Chondrocyte (in vitro differentiated cells): Measurements from ENCODE around the gene RNF224. TPM values are rescaled to one million over a fixed set of nuclear protein-coding genes. Genes with fewer than 3 reads are reported as not detected.

Experiments
- DNase-seq: peaks from one replicate; pipeline ENCODE4 v3.0.0; 2021; ENCODE audit warnings: mixed read lengths, low spot score
- H3K27ac Mint-ChIP-seq: one replicate; pipeline ENCODE4 v1.8.0; 2021; ENCODE audit warnings: mild to moderate bottlenecking, moderate library complexity, mixed read lengths; ENCODE audit not compliant: unreplicated experiment
- H3K27me3 Mint-ChIP-seq: 2 replicates; pipeline ENCODE4 v1.8.0; 2021; ENCODE audit warnings: low read depth, mixed read lengths
- H3K36me3 Mint-ChIP-seq: 2 replicates; pipeline ENCODE4 v1.8.0; 2021; ENCODE audit warnings: low read depth, mixed read lengths
- H3K4me1 Mint-ChIP-seq: 2 replicates; pipeline ENCODE4 v1.8.0; 2021; ENCODE audit warnings: low read depth, mild to moderate bottlenecking, mixed read lengths
- H3K4me3 Mint-ChIP-seq: one replicate; pipeline ENCODE4 v1.8.0; 2021; ENCODE audit warnings: mild to moderate bottlenecking, moderate library complexity, mixed read lengths; ENCODE audit not compliant: unreplicated experiment
- H3K9me3 Mint-ChIP-seq: 2 replicates; pipeline ENCODE4 v1.8.0; 2021; ENCODE audit warnings: low read depth, mixed read lengths
- total RNA-seq: library from RNA; stranded (reverse); gene quantifications from 3 replicates; pipeline ENCODE4 v1.2.1, GENCODE V29; 2021
- TF ChIP-seq, protein P1 (sequence below): fragments of 200-600 bp; sonication (generic); IDR thresholded peaks from 2 replicates; pipeline ENCODE4 v1.5.0; 2021; ENCODE audit warnings: antibody characterized with exemption, mild to moderate bottlenecking, moderate library complexity

Gene RNF224
- total RNA-seq, 1 donor from 2014 or later = not detected

DNA sequence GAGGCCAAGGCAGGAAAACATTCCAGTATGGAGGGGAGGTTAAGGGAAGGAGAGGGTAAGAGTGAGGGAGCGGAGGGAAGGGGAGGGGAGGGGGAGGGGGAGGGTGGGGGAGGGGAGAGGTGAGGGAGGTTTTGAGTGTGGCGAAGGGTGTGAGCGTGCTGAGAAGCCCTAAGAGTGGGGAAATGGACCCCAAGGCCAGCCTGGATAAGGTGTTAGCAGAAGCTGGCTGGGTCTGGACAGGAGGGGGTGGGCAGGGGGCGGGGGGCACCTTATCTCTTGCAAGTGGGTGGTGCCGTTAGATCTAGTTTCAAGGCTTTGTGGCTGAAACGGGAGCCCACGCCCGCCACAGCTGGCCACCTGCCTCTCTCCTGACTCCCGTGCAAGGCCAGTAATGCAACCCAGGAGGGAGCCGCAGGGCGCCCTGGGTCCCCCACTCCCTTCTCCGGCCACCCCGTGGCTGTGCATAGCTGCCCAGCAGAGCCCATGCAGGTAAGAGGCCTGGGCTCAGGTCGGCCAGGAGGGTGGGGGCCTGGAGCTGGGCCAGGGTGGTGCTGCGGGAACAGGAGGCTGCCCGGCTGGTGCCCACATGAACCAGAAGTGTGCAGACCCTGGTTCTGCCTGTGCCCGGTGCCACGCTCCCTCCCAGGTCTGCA is 677 bp downstream of the RNF224 start:
- H3K27ac Mint-ChIP-seq = no peak overlapping the region
- peaks cover 2% of the 10 kb centered on the region for H3K27me3 Mint-ChIP-seq
- no peaks in the 10 kb centered on the region for H3K36me3 Mint-ChIP-seq
- TF ChIP-seq, protein P1, sequence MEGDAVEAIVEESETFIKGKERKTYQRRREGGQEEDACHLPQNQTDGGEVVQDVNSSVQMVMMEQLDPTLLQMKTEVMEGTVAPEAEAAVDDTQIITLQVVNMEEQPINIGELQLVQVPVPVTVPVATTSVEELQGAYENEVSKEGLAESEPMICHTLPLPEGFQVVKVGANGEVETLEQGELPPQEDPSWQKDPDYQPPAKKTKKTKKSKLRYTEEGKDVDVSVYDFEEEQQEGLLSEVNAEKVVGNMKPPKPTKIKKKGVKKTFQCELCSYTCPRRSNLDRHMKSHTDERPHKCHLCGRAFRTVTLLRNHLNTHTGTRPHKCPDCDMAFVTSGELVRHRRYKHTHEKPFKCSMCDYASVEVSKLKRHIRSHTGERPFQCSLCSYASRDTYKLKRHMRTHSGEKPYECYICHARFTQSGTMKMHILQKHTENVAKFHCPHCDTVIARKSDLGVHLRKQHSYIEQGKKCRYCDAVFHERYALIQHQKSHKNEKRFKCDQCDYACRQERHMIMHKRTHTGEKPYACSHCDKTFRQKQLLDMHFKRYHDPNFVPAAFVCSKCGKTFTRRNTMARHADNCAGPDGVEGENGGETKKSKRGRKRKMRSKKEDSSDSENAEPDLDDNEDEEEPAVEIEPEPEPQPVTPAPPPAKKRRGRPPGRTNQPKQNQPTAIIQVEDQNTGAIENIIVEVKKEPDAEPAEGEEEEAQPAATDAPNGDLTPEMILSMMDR = no peak
- H3K4me3 Mint-ChIP-seq = no peak overlapping the region
- peaks cover 11% of the 10 kb centered on the region for H3K4me1 Mint-ChIP-seq
- DNase-seq = no peak
- no peaks in the 10 kb centered on the region for H3K9me3 Mint-ChIP-seq

DNA sequence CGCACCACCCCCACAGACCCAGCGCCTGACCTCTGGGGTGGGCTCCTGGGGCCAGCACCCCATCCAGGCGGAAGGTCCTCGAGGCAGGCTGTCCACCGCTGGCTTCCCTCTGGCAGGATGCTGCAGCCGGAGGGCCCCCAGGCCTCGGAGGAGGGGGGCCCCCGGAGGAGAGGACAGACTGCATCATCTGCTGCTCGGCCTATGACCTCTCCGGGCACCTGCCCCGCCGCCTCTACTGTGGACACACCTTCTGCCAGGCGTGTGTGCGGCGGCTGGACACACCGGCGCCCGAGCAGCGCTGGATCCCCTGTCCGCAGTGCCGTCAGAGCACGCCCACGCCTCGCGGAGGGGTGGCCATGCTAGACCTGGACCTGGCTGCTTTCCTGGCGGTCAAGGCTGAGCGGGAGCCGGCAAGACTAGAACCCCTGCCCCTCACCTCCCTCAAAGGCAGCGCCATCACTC is 1.2 kb downstream of the RNF224 start:
- no peak for DNase-seq
- Mint-ChIP-seq H3K4me1 (peaks cover 9% of the 10 kb centered on the region), H3K9me3 (no peaks in the 10 kb centered on the region), H3K27me3 (peaks cover 2% of the 10 kb centered on the region), H3K27ac (no peak overlapping the region), H3K4me3 (no peak overlapping the region), H3K36me3 (no peaks in the 10 kb centered on the region)
- TF ChIP-seq, protein P1 = no peak

DNA sequence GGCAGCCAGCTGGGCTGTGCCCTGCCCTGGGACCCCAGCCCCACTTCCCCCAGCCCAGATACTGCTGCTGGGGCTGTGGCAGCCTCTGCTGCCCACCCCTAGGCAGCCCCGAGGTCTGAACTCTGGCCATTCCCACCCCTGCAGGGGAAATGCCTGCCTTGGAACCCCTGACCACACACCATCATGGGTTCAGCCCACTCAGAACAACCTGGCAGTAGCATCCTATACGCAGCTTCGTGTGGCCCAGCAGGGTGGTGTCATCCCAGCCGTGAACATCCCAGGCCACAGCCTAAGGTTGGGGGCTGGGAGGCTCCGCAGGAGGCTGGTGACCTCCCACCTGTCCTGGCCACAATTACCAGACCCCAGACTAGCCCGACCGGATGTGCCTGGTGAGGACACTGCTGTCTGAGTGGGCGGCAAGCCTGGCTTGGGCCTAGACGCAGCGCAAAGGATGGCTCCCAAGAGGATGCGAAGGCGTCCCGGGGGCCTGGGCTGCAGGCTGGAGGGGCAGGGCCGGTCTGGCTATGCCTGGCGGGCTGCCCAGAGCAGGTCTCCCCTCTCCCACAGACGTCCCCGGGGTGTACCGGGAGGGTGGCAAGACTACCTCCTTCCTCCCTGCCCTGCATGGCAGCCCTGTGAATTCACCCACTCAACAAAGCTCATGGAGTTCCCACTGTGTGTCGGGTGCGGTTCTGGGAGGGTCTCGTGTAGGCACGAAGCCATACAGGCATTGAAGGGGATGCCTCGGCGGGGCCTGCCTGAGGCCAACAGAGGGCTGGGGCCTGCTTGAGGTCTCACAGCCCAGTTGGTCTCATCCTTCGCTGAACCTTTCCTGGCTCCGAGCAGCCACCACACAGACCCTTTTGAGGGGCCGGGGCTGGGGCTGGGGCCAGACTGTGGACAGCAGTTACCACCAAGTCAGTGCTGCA is 1.9 kb downstream of the RNF224 start:
- no peaks in the 10 kb centered on the region for H3K36me3 Mint-ChIP-seq
- no peak overlapping the region for H3K27ac Mint-ChIP-seq
- no peak for DNase-seq
- peaks cover 2% of the 10 kb centered on the region for H3K27me3 Mint-ChIP-seq
- TF ChIP-seq, protein P1 = no peak
- H3K4me1 Mint-ChIP-seq = peaks cover 6% of the 10 kb centered on the region
- H3K4me3 Mint-ChIP-seq = no peak overlapping the region
- H3K9me3 Mint-ChIP-seq = no peaks in the 10 kb centered on the region

DNA sequence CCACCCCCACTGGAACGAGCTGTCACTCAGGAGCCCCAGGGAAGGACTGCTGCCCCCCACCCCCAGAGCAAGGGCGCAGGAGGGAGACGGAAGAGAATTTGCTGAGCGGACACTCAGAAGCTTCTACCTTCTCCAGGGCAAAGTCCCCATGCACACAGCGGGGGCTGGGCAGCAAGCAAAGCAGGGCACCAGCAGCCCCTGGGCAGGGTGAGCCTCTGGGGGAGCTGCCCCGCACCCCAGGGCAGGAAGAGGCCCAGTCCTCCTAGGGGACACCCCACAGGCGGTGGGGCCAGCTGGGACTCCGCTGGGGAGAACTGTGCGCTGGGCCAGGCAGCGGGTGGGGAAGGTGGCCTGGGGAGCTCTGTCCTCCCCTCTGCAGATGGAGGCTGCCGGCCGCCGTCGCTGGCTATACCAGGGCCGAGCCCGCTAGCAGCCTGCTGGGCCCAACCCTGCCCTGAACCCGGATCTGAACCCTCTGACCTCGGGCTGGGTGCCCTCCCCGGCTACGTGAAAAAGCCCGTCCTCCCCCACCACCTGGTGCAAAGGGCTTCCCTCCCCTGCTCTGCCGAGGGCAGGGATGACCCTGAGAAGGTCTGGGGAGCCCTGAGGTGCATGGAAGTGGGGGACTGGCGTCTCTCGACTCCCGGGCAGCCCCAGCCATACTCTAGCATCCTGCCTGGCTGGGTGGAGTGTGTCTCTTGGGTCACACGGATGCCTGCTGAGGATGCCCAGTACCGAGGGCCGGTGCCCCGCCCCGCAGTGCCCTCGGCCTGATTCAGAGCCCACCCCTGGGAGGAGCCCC is 2.8 kb downstream of the RNF224 start:
- Mint-ChIP-seq H3K27ac (no peak overlapping the region), H3K9me3 (no peaks in the 10 kb centered on the region), H3K4me3 (no peak overlapping the region), H3K27me3 (peaks cover 2% of the 10 kb centered on the region), H3K36me3 (no peaks in the 10 kb centered on the region), H3K4me1 (peaks cover 6% of the 10 kb centered on the region)
- no peak for DNase-seq
- TF ChIP-seq, protein P1 = no peak
